GM19023 (cell line): Measurements from ENCODE around the gene DDX25.
"Not testable (repeated sequence)": the region's sequence is repeated elsewhere in the genome, so short reads cannot be mapped to it uniquely, and the experiment has no call there.

Source experiments
- ATAC-seq: cut with Tn5 transposase; IDR thresholded peaks from one replicate; pipeline ENCODE4 v1.9.1; 2021; ENCODE audit warnings: mild to moderate bottlenecking, moderate library complexity; ENCODE audit not compliant: unreplicated experiment

Gene DDX25

GRCh38 chr11:125902927-125903710 lies 1.2 kb upstream of the DDX25 start, which contains the start of gene PUS3:
TSS of gene PUS3 (minus strand) at chr11:125903206. CDS start at chr11:125896284, 6,922 bp downstream.
- ATAC-seq = peak; percentile 96

- ATAC-seq = no peak
Observed at GRCh38 chr11:125904678-125905077, 370 bp downstream of the DDX25 start.

GRCh38 chr11:125910226-125910849 lies 6.0 kb downstream of the DDX25 start:
- no peak for ATAC-seq

GRCh38 chr11:125914601-125915000 lies 10.3 kb downstream of the DDX25 start:
- not testable (repeated sequence) for ATAC-seq

GRCh38 chr11:125916683-125917347 lies 12.5 kb downstream of the DDX25 start:
- no peak for ATAC-seq

GRCh38 chr11:125918140-125918840 lies 14.0 kb downstream of the DDX25 start:
- ATAC-seq = no peak

- no peak for ATAC-seq
Observed at GRCh38 chr11:125921042-125921441, 16.7 kb downstream of the DDX25 start.

- ATAC-seq = no peak
Observed at GRCh38 chr11:125922156-125922555, 17.8 kb downstream of the DDX25 start.

- ATAC-seq = no peak
Observed at GRCh38 chr11:125923012-125923579, 18.8 kb downstream of the DDX25 start.

GRCh38 chr11:125923633-125924032 lies 19.3 kb downstream of the DDX25 start:
- ATAC-seq = no peak

- no peak for ATAC-seq
Observed at GRCh38 chr11:125924384-125925007, 20.2 kb downstream of the DDX25 start.

GRCh38 chr11:125925247-125925740 lies 21.0 kb downstream of the DDX25 start:
- no peak for ATAC-seq

- ATAC-seq = no peak
Observed at GRCh38 chr11:125925804-125926203, 21.5 kb downstream of the DDX25 start.

- no peak for ATAC-seq
Observed at GRCh38 chr11:125926682-125927081, 22.4 kb downstream of the DDX25 start.

- no peak for ATAC-seq
Observed at GRCh38 chr11:125929445-125930075, 25.3 kb downstream of the DDX25 start.

GRCh38 chr11:125930076-125930450 lies 25.8 kb downstream of the DDX25 start:
- ATAC-seq = no peak

GRCh38 chr11:125931116-125931515 lies 26.8 kb downstream of the DDX25 start:
- no peak for ATAC-seq

GRCh38 chr11:125931668-125932067 lies 27.4 kb downstream of the DDX25 start:
- no peak for ATAC-seq

- no peak for ATAC-seq
Observed at GRCh38 chr11:125932301-125932700, 28.0 kb downstream of the DDX25 start.
